K562 (cell line): ENCODE results near the gene GHRL. TPM values are rescaled to one million over a fixed set of nuclear protein-coding genes. Genes with fewer than 3 reads are reported as not detected.

Source experiments
- ADNP ChIP-seq: fragments of 200-800 bp; sonication (Bioruptor generic); IDR thresholded peaks from 2 replicates; pipeline ENCODE4 v1.6.1; 2016; ENCODE audit warnings: missing genetic modification characterization, missing compliant biosample characterization
- E2F6 ChIP-seq, 2 experiments: IDR thresholded peaks; 2 replicates each; pipeline ENCODE4 v1.6.1; 2011; ENCODE audit warnings: borderline replicate concordance in 1 of 2, control low read depth in 1 of 2, low read depth in 1 of 2, low read length in 1 of 2, mild to moderate bottlenecking in 1 of 2, mixed read lengths in 1 of 2, moderate library complexity in 1 of 2; ENCODE audit not compliant: insufficient read depth in 1 of 2, insufficient read length in 1 of 2, poor library complexity in 1 of 2, severe bottlenecking in 1 of 2; ENCODE audit errors: extremely low read depth in 1 of 2
- PHB ChIP-seq: fragments of 250-450 bp; sonication (Bioruptor Pico); IDR thresholded peaks from 2 replicates; pipeline ENCODE4 v1.5.0; 2021
- PURB ChIP-seq: sonication (generic); formaldehyde crosslinking; IDR thresholded peaks from 2 replicates; pipeline ENCODE4 v1.9.0; 2021; ENCODE audit warnings: low read depth, mild to moderate bottlenecking, missing genetic modification reagents
- RBM25 ChIP-seq: fragments of 200-400 bp; formaldehyde crosslinking; IDR thresholded peaks from 2 replicates; pipeline ENCODE4 v1.6.1; 2018; ENCODE audit warnings: low read length, low read depth, moderate library complexity; ENCODE audit not compliant: severe bottlenecking
- RNF219 ChIP-seq: fragments of 250-450 bp; sonication (Bioruptor Pico); IDR thresholded peaks from 2 replicates; pipeline ENCODE4 v1.5.0; 2022; ENCODE audit warnings: mild to moderate bottlenecking
- SIN3A ChIP-seq, 2 experiments: fragments of 150-350 bp in 1 of 2; IDR thresholded peaks; 2 replicates each; pipeline ENCODE4 v1.6.1; 2011 to 2016; ENCODE audit warnings: borderline replicate concordance in 2 of 2, low read depth in 2 of 2, low read length in 2 of 2, mild to moderate bottlenecking in 2 of 2, moderate library complexity in 2 of 2; ENCODE audit not compliant: control insufficient read depth in 1 of 2
- TOE1 ChIP-seq, 2 experiments: fragments of 450-650 bp in 1 of 2; sonication (generic) in 1 of 2; formaldehyde crosslinking in 1 of 2; IDR thresholded peaks; 2 replicates each; pipeline versions ENCODE4 v1.7.1 to v1.8.0; 2016 to 2022; ENCODE audit warnings: borderline replicate concordance in 2 of 2, mild to moderate bottlenecking in 2 of 2, antibody characterized with exemption in 1 of 2, inconsistent platforms in 1 of 2, low read depth in 1 of 2, missing genetic modification reagents in 1 of 2, moderate library complexity in 1 of 2
- UBTF ChIP-seq, 2 experiments: IDR thresholded peaks; 2 replicates each; pipeline ENCODE4 v1.6.1; 2012; ENCODE audit warnings: improper control_type of control experiment in 2 of 2, low read depth in 2 of 2, low read length in 2 of 2, borderline replicate concordance in 1 of 2
- WHSC1 ChIP-seq: IDR thresholded peaks from one replicate; pipeline ENCODE4 v1.6.1; 2012; ENCODE audit warnings: low read length, control low read depth, inconsistent platforms
- ZNF143 ChIP-seq: sonication (generic); formaldehyde crosslinking; IDR thresholded peaks from 2 replicates; pipeline ENCODE4 v1.9.0; 2022; ENCODE audit warnings: mild to moderate bottlenecking, missing genetic modification reagents
- polyA plus RNA-seq, 8 experiments: library from polyadenylated mRNA; depleted of rRNA in 4 of 8; stranded (reverse) in 5 of 8; unstranded in 3 of 8; fragments of >200 nt; fragmentation: Nextera tagmentation in 2 of 8; fragmentation: Illumina TruSeq in 1 of 8; extraction: Ambion mirVana in 2 of 8; extraction: Trizol in 1 of 8; gene quantifications; 2 replicates each; pipeline versions ENCODE4 v1.2.1 to v1.2.3, GENCODE V29; 2011 to 2014; ENCODE audit warnings: inconsistent platforms in 1 of 8, missing spikeins in 1 of 8
- total RNA-seq, 7 experiments: library from RNA; depleted of rRNA in 6 of 7; stranded (reverse); fragments of >200 nt in 6 of 7; fragmentation: Illumina TruSeq in 2 of 7; extraction: Trizol in 2 of 7; gene quantifications; 2 replicates each; pipeline versions ENCODE4 v1.2.1 to v1.2.3, GENCODE V29; 2011 to 2021; ENCODE audit warnings: low replicate concordance in 1 of 7
- TF ChIP-seq, protein P1 (sequence below): fragments of 450-650 bp; IDR thresholded peaks from 2 replicates; pipeline ENCODE4 v1.6.1; 2016; ENCODE audit warnings: antibody characterized with exemption
- TF ChIP-seq, protein P2 (sequence below): fragments of 450-650 bp; IDR thresholded peaks from 2 replicates; pipeline ENCODE4 v1.6.1; 2018; ENCODE audit not compliant: partially characterized antibody

GHRL gene
- total and polyA plus RNA-seq, 9 of the 15 experiments (the other 6 are each of a cell fraction or from before 2014, with no cell fraction given): 0.08 to 0.29 (median 0.15) TPM; not detected in 5

DNA sequence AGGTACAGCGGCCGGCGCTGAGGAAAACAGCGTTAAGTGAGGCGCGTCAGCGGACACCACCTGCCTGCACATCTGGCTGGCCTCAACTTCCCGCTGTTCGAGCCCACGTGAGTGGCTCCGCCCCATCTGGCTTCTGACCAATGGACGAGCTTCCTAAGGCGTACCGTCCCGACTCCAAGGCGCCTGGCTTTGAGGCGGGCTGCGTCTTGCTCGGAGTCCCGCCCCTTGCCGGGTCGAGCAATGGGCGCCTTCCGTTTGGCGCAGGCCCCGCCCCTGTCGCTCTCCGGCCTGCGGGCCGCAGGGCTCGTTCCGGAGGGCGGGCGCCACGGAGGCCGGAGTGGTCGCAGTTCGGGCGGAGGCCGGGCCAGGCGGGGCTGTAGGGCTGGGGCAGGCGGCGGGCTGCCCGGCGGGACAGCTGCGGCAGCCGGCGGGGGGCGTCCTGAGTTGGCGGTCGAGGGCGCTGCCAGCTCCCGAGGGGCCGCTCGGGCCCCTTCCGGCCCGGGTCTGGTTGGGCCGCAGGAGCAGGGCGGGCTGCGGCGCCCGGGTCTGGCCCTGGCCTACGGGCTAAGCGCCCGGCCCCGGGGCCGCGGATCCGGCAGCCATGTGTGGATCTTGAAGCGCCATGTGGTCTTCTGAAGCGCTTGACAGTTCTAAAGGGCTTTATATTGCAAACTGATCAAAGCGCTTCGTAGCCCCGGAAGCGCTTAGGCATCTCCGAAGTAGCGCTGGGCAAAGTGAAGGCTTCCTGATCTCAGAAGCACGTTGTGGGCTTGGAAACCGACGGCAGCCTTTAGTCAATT is 44.4 kb downstream of the GHRL start, which contains the start of gene TATDN2 (continued):
- TF ChIP-seq SIN3A (IDR thresholded peaks at IDR 0.05; ENCODE audit: borderline replicate concordance in 2 of 2, control insufficient read depth in 1 of 2, low read depth in 2 of 2, low read length in 2 of 2) (peak; percentile 37 to 80; a peak in 2 of 4 replicates), UBTF (IDR thresholded peaks at IDR 0.05; ENCODE audit: borderline replicate concordance in 1 of 2, low read depth in 2 of 2, low read length in 2 of 2) (peak; percentile 33 to 73; a peak in 2 of 4 replicates), WHSC1 (no peak), RNF219 (no peak), ZNF143 (no peak), PURB (no peak), RBM25 (peak; percentile 71), TOE1 (IDR thresholded peaks at IDR 0.05; ENCODE audit: borderline replicate concordance) (peak; percentile 10; the same call in 1 of the 2 replicates), TOE1 (CRISPR knock-in tag; IDR thresholded peaks at IDR 0.05; ENCODE audit: borderline replicate concordance, low read depth) (no peak), PHB (CRISPR knock-in tag) (no peak), E2F6 (IDR thresholded peaks at IDR 0.05; ENCODE audit: borderline replicate concordance in 1 of 2, extremely low read depth in 1 of 2, insufficient read depth in 1 of 2, insufficient read length in 1 of 2, low read depth in 1 of 2, low read length in 1 of 2, poor library complexity in 1 of 2, severe bottlenecking in 1 of 2) (peak; percentile 98 to 99), ADNP (tag) (no peak)
- TF ChIP-seq, protein P1, sequence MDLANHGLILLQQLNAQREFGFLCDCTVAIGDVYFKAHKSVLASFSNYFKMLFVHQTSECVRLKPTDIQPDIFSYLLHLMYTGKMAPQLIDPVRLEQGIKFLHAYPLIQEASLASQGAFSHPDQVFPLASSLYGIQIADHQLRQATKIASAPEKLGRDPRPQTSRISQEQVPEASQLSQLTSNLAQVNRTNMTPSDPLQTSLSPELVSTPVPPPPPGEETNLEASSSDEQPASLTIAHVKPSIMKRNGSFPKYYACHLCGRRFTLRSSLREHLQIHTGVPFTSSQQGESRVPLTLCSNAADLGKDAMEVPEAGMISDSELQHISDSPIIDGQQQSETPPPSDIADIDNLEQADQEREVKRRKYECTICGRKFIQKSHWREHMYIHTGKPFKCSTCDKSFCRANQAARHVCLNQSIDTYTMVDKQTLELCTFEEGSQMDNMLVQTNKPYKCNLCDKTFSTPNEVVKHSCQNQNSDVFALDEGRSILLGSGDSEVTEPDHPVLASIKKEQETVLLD: no peak; the same call in 1 of the 2 replicates
- TF ChIP-seq, protein P2, sequence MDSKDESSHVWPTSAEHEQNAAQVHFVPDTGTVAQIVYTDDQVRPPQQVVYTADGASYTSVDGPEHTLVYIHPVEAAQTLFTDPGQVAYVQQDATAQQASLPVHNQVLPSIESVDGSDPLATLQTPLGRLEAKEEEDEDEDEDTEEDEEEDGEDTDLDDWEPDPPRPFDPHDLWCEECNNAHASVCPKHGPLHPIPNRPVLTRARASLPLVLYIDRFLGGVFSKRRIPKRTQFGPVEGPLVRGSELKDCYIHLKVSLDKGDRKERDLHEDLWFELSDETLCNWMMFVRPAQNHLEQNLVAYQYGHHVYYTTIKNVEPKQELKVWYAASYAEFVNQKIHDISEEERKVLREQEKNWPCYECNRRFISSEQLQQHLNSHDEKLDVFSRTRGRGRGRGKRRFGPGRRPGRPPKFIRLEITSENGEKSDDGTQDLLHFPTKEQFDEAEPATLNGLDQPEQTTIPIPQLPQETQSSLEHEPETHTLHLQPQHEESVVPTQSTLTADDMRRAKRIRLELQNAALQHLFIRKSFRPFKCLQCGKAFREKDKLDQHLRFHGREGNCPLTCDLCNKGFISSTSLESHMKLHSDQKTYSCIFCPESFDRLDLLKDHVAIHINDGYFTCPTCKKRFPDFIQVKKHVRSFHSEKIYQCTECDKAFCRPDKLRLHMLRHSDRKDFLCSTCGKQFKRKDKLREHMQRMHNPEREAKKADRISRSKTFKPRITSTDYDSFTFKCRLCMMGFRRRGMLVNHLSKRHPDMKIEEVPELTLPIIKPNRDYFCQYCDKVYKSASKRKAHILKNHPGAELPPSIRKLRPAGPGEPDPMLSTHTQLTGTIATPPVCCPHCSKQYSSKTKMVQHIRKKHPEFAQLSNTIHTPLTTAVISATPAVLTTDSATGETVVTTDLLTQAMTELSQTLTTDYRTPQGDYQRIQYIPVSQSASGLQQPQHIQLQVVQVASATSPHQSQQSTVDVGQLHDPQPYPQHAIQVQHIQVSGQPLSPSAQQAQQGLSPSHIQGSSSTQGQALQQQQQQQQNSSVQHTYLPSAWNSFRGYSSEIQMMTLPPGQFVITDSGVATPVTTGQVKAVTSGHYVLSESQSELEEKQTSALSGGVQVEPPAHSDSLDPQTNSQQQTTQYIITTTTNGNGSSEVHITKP: no peak
